ENCODE measurements around the gene GTSF1L. TPM values are rescaled to one million over a fixed set of nuclear protein-coding genes. Genes with fewer than 3 reads are reported as not detected.

Gene GTSF1L
- total RNA-seq, 1 donor from 2014 or later: not detected

DNA sequence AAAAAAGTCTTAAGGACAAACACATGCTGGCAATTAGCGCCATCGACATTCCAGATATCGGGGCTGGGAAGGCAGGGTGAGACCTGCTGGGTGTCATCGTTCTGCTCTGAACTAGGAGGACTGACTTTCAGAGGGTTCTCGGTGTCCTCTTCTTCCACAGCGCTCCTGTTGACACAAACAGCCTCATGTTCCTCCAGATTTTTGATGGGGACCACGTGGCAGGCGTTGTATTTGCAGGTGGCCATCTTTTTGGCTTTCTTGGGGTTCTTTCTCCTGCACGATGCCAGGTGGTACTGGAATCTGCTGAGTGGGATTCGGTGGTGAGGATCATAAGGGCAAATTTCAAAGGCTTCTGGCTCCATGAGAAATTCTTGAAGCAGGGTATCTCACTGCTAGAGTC, 469 bp downstream of the GTSF1L start:
- Mint-ChIP-seq H3K9me3 (no peaks in the 10 kb centered on the region), H3K27ac (no peak overlapping the region), H3K4me3 (no peak overlapping the region), H3K4me1 (no peaks in the 10 kb centered on the region), H3K27me3 (ENCODE audit: insufficient read depth, low read depth) (no peaks in the 10 kb centered on the region), H3K36me3 (no peaks in the 10 kb centered on the region)
- Histone ChIP-seq H3K9me3 (ENCODE audit: low read depth) (no peaks in the 10 kb centered on the region), H3K4me3 (no peak overlapping the region), H3K79me2 (ENCODE audit: low read depth) (no peaks in the 10 kb centered on the region), H3F3A (ENCODE audit: low read depth) (no peaks in the 10 kb centered on the region), H3K27ac (no peak overlapping the region), H3K4me2 (no peak overlapping the region), H3K9ac (no peak overlapping the region), H3K27me3 (no peaks in the 10 kb centered on the region), H3K4me1 (peaks cover 7% of the 10 kb centered on the region), H4K20me1 (ENCODE audit: low read depth) (no peaks in the 10 kb centered on the region), H2AFZ (replicated peaks) (no peak overlapping the region), H3K36me3 (no peaks in the 10 kb centered on the region)
- TF ChIP-seq, protein P1, sequence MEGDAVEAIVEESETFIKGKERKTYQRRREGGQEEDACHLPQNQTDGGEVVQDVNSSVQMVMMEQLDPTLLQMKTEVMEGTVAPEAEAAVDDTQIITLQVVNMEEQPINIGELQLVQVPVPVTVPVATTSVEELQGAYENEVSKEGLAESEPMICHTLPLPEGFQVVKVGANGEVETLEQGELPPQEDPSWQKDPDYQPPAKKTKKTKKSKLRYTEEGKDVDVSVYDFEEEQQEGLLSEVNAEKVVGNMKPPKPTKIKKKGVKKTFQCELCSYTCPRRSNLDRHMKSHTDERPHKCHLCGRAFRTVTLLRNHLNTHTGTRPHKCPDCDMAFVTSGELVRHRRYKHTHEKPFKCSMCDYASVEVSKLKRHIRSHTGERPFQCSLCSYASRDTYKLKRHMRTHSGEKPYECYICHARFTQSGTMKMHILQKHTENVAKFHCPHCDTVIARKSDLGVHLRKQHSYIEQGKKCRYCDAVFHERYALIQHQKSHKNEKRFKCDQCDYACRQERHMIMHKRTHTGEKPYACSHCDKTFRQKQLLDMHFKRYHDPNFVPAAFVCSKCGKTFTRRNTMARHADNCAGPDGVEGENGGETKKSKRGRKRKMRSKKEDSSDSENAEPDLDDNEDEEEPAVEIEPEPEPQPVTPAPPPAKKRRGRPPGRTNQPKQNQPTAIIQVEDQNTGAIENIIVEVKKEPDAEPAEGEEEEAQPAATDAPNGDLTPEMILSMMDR (IDR thresholded peaks at IDR 0.05): no peak
- TF ChIP-seq EZH2 (IDR thresholded peaks at IDR 0.05): no peak
- TF ChIP-seq EZH2phosphoT487 (IDR thresholded peaks at IDR 0.05): no peak
- no peak for DNase-seq (ENCODE audit: low spot score)

DNA sequence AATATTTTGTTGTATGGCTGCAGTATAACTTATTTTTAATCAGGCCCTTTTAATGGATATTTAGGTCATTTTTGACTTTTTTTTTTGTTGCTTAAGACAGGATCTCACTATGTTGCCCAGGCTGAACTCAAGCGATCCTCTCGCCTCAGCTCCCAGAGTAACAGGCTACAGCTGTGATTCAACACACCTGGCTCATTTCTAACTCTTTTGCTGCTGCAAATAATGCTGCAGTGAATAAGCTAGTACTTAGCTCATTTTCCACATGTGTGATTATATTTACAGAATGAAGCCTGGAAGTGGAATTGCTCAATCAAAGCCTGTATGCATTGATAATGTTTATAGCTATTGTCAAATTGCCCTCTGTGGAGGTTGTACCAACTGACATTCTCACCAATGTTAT, 1.1 kb downstream of the GTSF1L start:
- TF ChIP-seq, protein P1 (IDR thresholded peaks at IDR 0.05): no peak
- no peak for TF ChIP-seq EZH2 (IDR thresholded peaks at IDR 0.05)
- TF ChIP-seq EZH2phosphoT487 (IDR thresholded peaks at IDR 0.05): no peak
- no peaks in the 10 kb centered on the region for H3K9me3 Mint-ChIP-seq
- H3K36me3 Mint-ChIP-seq: no peaks in the 10 kb centered on the region
- H3K27ac ChIP-seq: no peak overlapping the region
- H3K27me3 Mint-ChIP-seq (ENCODE audit: insufficient read depth, low read depth): no peaks in the 10 kb centered on the region
- no peak overlapping the region for H3K4me3 Mint-ChIP-seq
- DNase-seq (ENCODE audit: low spot score): no peak
- H3K79me2 ChIP-seq (ENCODE audit: low read depth): no peaks in the 10 kb centered on the region
- no peak overlapping the region for H3K4me3 ChIP-seq
- H3K9ac ChIP-seq: no peak overlapping the region
- H3K4me2 ChIP-seq: no peak overlapping the region
- H3F3A ChIP-seq (ENCODE audit: low read depth): no peaks in the 10 kb centered on the region
- H2AFZ ChIP-seq (replicated peaks): no peak overlapping the region
- H3K4me1 ChIP-seq: peaks cover 12% of the 10 kb centered on the region
- H3K27me3 ChIP-seq: no peaks in the 10 kb centered on the region
- no peaks in the 10 kb centered on the region for H3K4me1 Mint-ChIP-seq
- no peaks in the 10 kb centered on the region for H3K9me3 ChIP-seq (ENCODE audit: low read depth)
- no peaks in the 10 kb centered on the region for H3K36me3 ChIP-seq
- no peaks in the 10 kb centered on the region for H4K20me1 ChIP-seq (ENCODE audit: low read depth)
- no peak overlapping the region for H3K27ac Mint-ChIP-seq

DNA sequence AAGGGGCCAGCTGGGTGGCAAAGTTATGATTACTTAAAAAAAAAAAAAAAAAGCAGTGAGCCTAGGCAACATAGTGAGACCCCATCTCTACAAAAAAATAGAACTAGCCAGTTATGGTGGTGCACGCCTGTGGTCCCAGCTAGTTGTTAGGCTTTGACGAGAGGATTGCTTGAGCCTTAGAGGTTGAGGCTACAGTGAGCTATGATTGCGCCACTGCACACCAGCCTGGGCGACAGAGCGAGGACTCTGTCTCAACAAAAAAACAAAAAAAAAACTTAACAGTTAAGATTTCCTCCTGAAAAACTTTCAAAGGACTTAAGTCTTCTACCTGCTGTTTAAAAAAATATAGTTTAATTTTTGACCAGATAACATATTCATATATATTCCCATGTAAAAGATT, 2.4 kb downstream of the GTSF1L start:
- Mint-ChIP-seq H3K27me3 (ENCODE audit: insufficient read depth, low read depth) (no peaks in the 10 kb centered on the region), H3K27ac (no peak overlapping the region), H3K4me3 (no peak overlapping the region), H3K4me1 (no peaks in the 10 kb centered on the region), H3K9me3 (no peaks in the 10 kb centered on the region), H3K36me3 (no peaks in the 10 kb centered on the region)
- peaks cover 12% of the 10 kb centered on the region for H3K4me1 ChIP-seq
- no peaks in the 10 kb centered on the region for H3K36me3 ChIP-seq
- no peak overlapping the region for H3K27ac ChIP-seq
- no peak overlapping the region for H3K9ac ChIP-seq
- DNase-seq (ENCODE audit: low spot score): no peak
- no peaks in the 10 kb centered on the region for H3K9me3 ChIP-seq (ENCODE audit: low read depth)
- no peaks in the 10 kb centered on the region for H3F3A ChIP-seq (ENCODE audit: low read depth)
- no peak overlapping the region for H2AFZ ChIP-seq (replicated peaks)
- no peaks in the 10 kb centered on the region for H3K27me3 ChIP-seq
- H3K79me2 ChIP-seq (ENCODE audit: low read depth): no peaks in the 10 kb centered on the region
- no peak overlapping the region for H3K4me2 ChIP-seq
- H4K20me1 ChIP-seq (ENCODE audit: low read depth): no peaks in the 10 kb centered on the region
- H3K4me3 ChIP-seq: no peak overlapping the region
- TF ChIP-seq, protein P1 (IDR thresholded peaks at IDR 0.05): no peak
- no peak for TF ChIP-seq EZH2 (IDR thresholded peaks at IDR 0.05)
- TF ChIP-seq EZH2phosphoT487 (IDR thresholded peaks at IDR 0.05): no peak

Data from neural progenitor cell (in vitro differentiated cells).